RKO (cell line): Measurements from ENCODE around the gene WIF1.
A peak's percentile ranks its signal among the peaks of the same experiment; 100 is the strongest.

Source experiments
- DNase-seq: peaks from one replicate; pipeline ENCODE4 v3.0.0-alpha.2; 2016; ENCODE audit warnings: low spot score

WIF1 gene

GRCh38 chr12:65121049-65121955 is at the start of gene WIF1:
Gene WIF1, minus strand, starts transcription at chr12:65121305. Its CDS starts 114 bp downstream, at chr12:65121191.
- DNase-seq = no peak

GRCh38 chr12:65170209-65170881 is 49.2 kb upstream of the WIF1 start:
- DNase-seq = peak; percentile 81

GRCh38 chr12:65169320-65170208 is 48.5 kb upstream of the WIF1 start, which contains the start of gene LEMD3:
Gene LEMD3, plus strand, starts transcription at chr12:65169583. Its CDS starts 14 bp downstream, at chr12:65169597.
- DNase-seq = peak; percentile 91

GRCh38 chr12:65168681-65169319 is 47.7 kb upstream of the WIF1 start:
- DNase-seq = no peak

GRCh38 chr12:65164774-65165173 is 43.7 kb upstream of the WIF1 start:
- DNase-seq = no peak

GRCh38 chr12:65164244-65164643 is 43.1 kb upstream of the WIF1 start:
- no peak for DNase-seq

GRCh38 chr12:65162609-65163008 is 41.5 kb upstream of the WIF1 start:
- DNase-seq = no peak

GRCh38 chr12:65157091-65157490 is 36.0 kb upstream of the WIF1 start:
- no peak for DNase-seq

GRCh38 chr12:65156366-65156841 is 35.3 kb upstream of the WIF1 start:
- no peak for DNase-seq

- no peak for DNase-seq
Measured at GRCh38 chr12:65155784-65156183, 34.7 kb upstream of the WIF1 start.

- no peak for DNase-seq
Measured at GRCh38 chr12:65152596-65152995, 31.5 kb upstream of the WIF1 start.

GRCh38 chr12:65152012-65152411 is 30.9 kb upstream of the WIF1 start:
- no peak for DNase-seq

- DNase-seq = no peak
Measured at GRCh38 chr12:65147312-65147905, 26.3 kb upstream of the WIF1 start.

GRCh38 chr12:65140738-65141137 is 19.6 kb upstream of the WIF1 start:
- DNase-seq = no peak

GRCh38 chr12:65139389-65139788 is 18.3 kb upstream of the WIF1 start:
- DNase-seq = no peak

GRCh38 chr12:65133879-65134278 is 12.8 kb upstream of the WIF1 start:
- no peak for DNase-seq

GRCh38 chr12:65126482-65126881 is 5.4 kb upstream of the WIF1 start:
- no peak for DNase-seq

GRCh38 chr12:65125975-65126374 is 4.9 kb upstream of the WIF1 start:
- DNase-seq = no peak

- no peak for DNase-seq
Measured at GRCh38 chr12:65125247-65125646, 4.1 kb upstream of the WIF1 start.

- peak; percentile 61 for DNase-seq
Measured at GRCh38 chr12:65123435-65124063, 2.4 kb upstream of the WIF1 start.

GRCh38 chr12:65122703-65123102 is 1.6 kb upstream of the WIF1 start:
- no peak for DNase-seq
